ENCODE data around the gene EEA1. TPM values are rescaled to one million over a fixed set of nuclear protein-coding genes. Genes with fewer than 3 reads are reported as not detected.
A peak's percentile ranks its signal among the peaks of the same experiment; 100 is the strongest.

Gene EEA1
- total and polyA plus RNA-seq, 10 of the 15 experiments (the other 5 are each of a cell fraction or from before 2014, with no cell fraction given) = 5.5 to 40.3 (median 13.5) TPM

DNA sequence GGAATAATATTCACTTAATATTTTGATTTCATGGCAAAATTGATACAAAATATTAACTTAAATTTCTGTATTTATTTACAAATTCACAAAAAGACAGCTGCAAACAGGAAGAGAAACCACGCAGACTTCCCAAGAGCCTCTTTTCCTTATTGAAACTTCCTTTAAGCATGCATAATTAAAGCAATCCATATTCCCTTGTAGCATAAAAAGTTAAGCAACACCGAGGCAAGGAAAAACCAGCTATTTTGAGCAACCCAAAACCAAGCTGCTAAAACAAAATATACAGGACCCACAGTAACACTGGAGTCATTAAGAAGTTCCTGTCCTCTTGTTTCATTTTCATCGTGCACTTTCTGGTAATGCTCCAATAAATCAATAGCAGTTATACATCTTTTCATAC, 58.0 kb downstream of the EEA1 start:
- RAD21 ChIA-PET (ENCODE audit: unreplicated experiment) = no interaction called here

More for the DNA sequence above, 58.0 kb downstream of the EEA1 start:
- Histone ChIP-seq H4K20me1 (ENCODE audit: control insufficient read depth, insufficient read depth) (no peaks in the 10 kb centered on the region), H3K4me2 (ENCODE audit: control insufficient read depth, insufficient read depth) (peak overlapping the region; percentile 60; the same call in 1 of the 2 replicates), H3K4me3 (no peak overlapping the region), H3K9me3 (replicated peaks; ENCODE audit: control insufficient read depth, insufficient read depth, low read length) (no peaks in the 10 kb centered on the region), H3K9ac (ENCODE audit: control insufficient read depth, insufficient read depth, low read length) (no peak overlapping the region; the same call in 1 of the 2 replicates), H3K79me2 (ENCODE audit: control insufficient read depth, insufficient read depth, low read length) (no peaks in the 10 kb centered on the region; the same call in 1 of the 2 replicates), H2AFZ (ENCODE audit: control insufficient read depth, low read depth, low read length) (no peak overlapping the region), H3K36me3 (ENCODE audit: control insufficient read depth in 2 of 2, insufficient read depth in 2 of 2, low read length in 1 of 2) (no peaks in the 10 kb centered on the region; a peak in 1 of 4 replicates), H3K4me1 (ENCODE audit: control insufficient read depth, insufficient read depth, low read length) (peaks cover 5% of the 10 kb centered on the region), H3K27ac (ENCODE audit: control insufficient read depth, insufficient read depth) (no peak overlapping the region), H3K27me3 (replicated peaks in 1 of 2; ENCODE audit: control insufficient read depth in 2 of 2, insufficient read depth in 2 of 2, low read length in 1 of 2) (no peaks in the 10 kb centered on the region)
- no peak for ATAC-seq
- intact Hi-C loops (cut with micrococcal nuclease; ENCODE audit: unreplicated experiment) = no loop called here
- 39% methylated on average over 3 of the region's 3 CpGs for WGBS (ENCODE audit: insufficient coverage, insufficient replicate concordance, low lambda C conversion rate, missing lambda C conversion rate)
- BruUV-seq (replicated peaks) = no TSS peak
- ChIA-PET CTCF (no interaction called here), SMC1A (ENCODE audit: uncharacterized antibody, unreplicated experiment) (no interaction called here), POLR2A (no interaction called here)
- no peak for FAIRE-seq
- DNase-seq (ENCODE audit: low read depth, low spot score) = no peak
- TF ChIP-seq, protein P1, sequence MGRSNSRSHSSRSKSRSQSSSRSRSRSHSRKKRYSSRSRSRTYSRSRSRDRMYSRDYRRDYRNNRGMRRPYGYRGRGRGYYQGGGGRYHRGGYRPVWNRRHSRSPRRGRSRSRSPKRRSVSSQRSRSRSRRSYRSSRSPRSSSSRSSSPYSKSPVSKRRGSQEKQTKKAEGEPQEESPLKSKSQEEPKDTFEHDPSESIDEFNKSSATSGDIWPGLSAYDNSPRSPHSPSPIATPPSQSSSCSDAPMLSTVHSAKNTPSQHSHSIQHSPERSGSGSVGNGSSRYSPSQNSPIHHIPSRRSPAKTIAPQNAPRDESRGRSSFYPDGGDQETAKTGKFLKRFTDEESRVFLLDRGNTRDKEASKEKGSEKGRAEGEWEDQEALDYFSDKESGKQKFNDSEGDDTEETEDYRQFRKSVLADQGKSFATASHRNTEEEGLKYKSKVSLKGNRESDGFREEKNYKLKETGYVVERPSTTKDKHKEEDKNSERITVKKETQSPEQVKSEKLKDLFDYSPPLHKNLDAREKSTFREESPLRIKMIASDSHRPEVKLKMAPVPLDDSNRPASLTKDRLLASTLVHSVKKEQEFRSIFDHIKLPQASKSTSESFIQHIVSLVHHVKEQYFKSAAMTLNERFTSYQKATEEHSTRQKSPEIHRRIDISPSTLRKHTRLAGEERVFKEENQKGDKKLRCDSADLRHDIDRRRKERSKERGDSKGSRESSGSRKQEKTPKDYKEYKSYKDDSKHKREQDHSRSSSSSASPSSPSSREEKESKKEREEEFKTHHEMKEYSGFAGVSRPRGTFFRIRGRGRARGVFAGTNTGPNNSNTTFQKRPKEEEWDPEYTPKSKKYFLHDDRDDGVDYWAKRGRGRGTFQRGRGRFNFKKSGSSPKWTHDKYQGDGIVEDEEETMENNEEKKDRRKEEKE (IDR thresholded peaks at IDR 0.05) = no peak
- TF ChIP-seq ZNF217 (IDR thresholded peaks at IDR 0.05) (no peak), EED (IDR thresholded peaks at IDR 0.05; ENCODE audit: low read depth) (no peak), EGR1 (IDR thresholded peaks at IDR 0.05; ENCODE audit: borderline replicate concordance in 1 of 2, low read depth in 2 of 2, low read length in 2 of 2) (no peak), BHLHE40 (IDR thresholded peaks at IDR 0.05; ENCODE audit: borderline replicate concordance in 1 of 2, low read depth in 2 of 2, low read length in 1 of 2) (no peak), IKZF1 (conservative IDR thresholded peaks at IDR 0.05) (no peak), MTA3 (IDR thresholded peaks at IDR 0.05; ENCODE audit: borderline replicate concordance, low read length) (no peak), IRF4 (IDR thresholded peaks at IDR 0.05; ENCODE audit: low read depth, low read length) (no peak), CHD1 (IDR thresholded peaks at IDR 0.05; ENCODE audit: low read depth, low read length) (no peak), HDAC2 (IDR thresholded peaks at IDR 0.05) (no peak), CBX5 (IDR thresholded peaks at IDR 0.05; ENCODE audit: low read depth) (no peak), SIN3A (IDR thresholded peaks at IDR 0.05; ENCODE audit: low read depth, low read length) (no peak)
- TF ChIP-seq, protein P2, sequence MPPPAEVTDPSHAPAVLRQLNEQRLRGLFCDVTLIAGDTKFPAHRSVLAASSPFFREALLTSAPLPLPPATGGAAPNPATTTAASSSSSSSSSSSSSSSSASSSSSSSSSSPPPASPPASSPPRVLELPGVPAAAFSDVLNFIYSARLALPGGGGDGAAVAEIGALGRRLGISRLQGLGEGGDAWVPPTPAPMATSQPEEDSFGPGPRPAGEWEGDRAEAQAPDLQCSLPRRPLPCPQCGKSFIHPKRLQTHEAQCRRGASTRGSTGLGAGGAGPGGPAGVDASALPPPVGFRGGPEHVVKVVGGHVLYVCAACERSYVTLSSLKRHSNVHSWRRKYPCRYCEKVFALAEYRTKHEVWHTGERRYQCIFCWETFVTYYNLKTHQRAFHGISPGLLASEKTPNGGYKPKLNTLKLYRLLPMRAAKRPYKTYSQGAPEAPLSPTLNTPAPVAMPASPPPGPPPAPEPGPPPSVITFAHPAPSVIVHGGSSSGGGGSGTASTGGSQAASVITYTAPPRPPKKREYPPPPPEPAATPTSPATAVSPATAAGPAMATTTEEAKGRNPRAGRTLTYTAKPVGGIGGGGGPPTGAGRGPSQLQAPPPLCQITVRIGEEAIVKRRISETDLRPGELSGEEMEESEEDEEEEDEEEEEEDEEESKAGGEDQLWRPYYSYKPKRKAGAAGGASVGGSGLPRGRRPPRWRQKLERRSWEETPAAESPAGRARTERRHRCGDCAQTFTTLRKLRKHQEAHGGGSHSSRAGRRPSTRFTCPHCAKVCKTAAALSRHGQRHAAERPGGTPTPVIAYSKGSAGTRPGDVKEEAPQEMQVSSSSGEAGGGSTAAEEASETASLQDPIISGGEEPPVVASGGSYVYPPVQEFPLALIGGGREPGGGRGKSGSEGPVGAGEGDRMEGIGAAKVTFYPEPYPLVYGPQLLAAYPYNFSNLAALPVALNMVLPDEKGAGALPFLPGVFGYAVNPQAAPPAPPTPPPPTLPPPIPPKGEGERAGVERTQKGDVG (CRISPR knock-in tag; IDR thresholded peaks at IDR 0.05) = no peak
- TF ChIP-seq, protein P3, sequence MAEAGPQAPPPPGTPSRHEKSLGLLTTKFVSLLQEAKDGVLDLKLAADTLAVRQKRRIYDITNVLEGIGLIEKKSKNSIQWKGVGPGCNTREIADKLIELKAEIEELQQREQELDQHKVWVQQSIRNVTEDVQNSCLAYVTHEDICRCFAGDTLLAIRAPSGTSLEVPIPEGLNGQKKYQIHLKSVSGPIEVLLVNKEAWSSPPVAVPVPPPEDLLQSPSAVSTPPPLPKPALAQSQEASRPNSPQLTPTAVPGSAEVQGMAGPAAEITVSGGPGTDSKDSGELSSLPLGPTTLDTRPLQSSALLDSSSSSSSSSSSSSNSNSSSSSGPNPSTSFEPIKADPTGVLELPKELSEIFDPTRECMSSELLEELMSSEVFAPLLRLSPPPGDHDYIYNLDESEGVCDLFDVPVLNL (IDR thresholded peaks at IDR 0.05; ENCODE audit: low read depth, low read length) = no peak
- TF ChIP-seq, protein P4, sequence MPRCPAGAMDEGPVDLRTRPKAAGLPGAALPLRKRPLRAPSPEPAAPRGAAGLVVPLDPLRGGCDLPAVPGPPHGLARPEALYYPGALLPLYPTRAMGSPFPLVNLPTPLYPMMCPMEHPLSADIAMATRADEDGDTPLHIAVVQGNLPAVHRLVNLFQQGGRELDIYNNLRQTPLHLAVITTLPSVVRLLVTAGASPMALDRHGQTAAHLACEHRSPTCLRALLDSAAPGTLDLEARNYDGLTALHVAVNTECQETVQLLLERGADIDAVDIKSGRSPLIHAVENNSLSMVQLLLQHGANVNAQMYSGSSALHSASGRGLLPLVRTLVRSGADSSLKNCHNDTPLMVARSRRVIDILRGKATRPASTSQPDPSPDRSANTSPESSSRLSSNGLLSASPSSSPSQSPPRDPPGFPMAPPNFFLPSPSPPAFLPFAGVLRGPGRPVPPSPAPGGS (IDR thresholded peaks at IDR 0.05; ENCODE audit: borderline replicate concordance, insufficient read depth, low read depth, low read length, poor library complexity, severe bottlenecking) = no peak
- in situ Hi-C loops (cut with MboI) = no loop called here
